Motor neuron (in vitro differentiated cells): ENCODE results near the gene LAMB1. TPM values are rescaled to one million over a fixed set of nuclear protein-coding genes. Genes with fewer than 3 reads are reported as not detected.

Source experiments
- ATAC-seq, 8 experiments: fragments of 200-7000 bp; cut with Tn5 transposase; replicated peaks in 6 of 8; 2 replicates each; pipeline ENCODE4 v1.8.0; 2021; ENCODE audit warnings: mild to moderate bottlenecking in 8 of 8, moderate library complexity in 8 of 8
- H3K27ac ChIP-seq, 2 donors: fragments of 250-450 bp; sonication (Bioruptor Pico); 2 replicates each; pipeline ENCODE4 v1.9.0; 2021; ENCODE audit warnings: antibody characterized with exemption in 2 of 2, mild to moderate bottlenecking in 2 of 2, moderate library complexity in 1 of 2
- H3K4me1 ChIP-seq, 2 donors: fragments of 250-450 bp; sonication (Bioruptor Pico); replicated peaks in 1 of 2; 2 replicates each; pipeline ENCODE4 v1.6.1; 2021; ENCODE audit warnings: antibody characterized with exemption in 2 of 2, mild to moderate bottlenecking in 2 of 2, moderate library complexity in 1 of 2
- H3K4me3 ChIP-seq, 5 donors: fragments of 250-450 bp; sonication (Bioruptor Pico); 2 replicates each; pipeline ENCODE4 v1.9.0; 2021; ENCODE audit warnings: antibody characterized with exemption in 5 of 5, mild to moderate bottlenecking in 5 of 5, moderate library complexity in 4 of 5
- WGBS, 10 experiments: fragments of 450-650 bp; shearing (Covaris generic); methylation state at CpG; one replicate each; pipeline ENCODE4 v1.0.0; 2022; 5-methylcytosine and 5-hydroxymethylcytosine counted together
- in situ Hi-C, 9 experiments: fragments of 400-800 bp; cut with MboI; loops; one replicate each; pipeline ENCODE4 v1.15.0; 2021; ENCODE audit warnings: low sequenced_read_pairs in 9 of 9, low pct_unique_long_range_greater_than_20kb in 2 of 9; ENCODE audit not compliant: unreplicated experiment in 9 of 9
- total RNA-seq, 8 experiments: library from RNA; unstranded; fragments of 300-600 nt; gene quantifications; 2 replicates each; pipeline versions ENCODE4 v1.2.3 to v1.2.4, GENCODE V29; 2022

LAMB1 gene
- total RNA-seq, 8 experiments from 2014 or later, result 11.1 to 564 (median 88.7) TPM

GRCh38 chr7:108014747-108015682, 12.1 kb upstream of the LAMB1 start:
- Histone ChIP-seq H3K4me3 (no peak overlapping the region), H3K4me1 (peaks cover 0 to 6% of the 10 kb centered on the region in 2 donors), H3K27ac (no peak overlapping the region)
- 63 to 100% (median 91%) methylated on average over 1 to 6 of the region's 6 CpGs; no CpG with 5 or more reads in 1 of the 10 experiments for WGBS, 10 experiments
- peak in 2 of 8 experiments; percentile 33 to 76 for ATAC-seq
- in situ Hi-C loops, result no loop called here

- no peak for ATAC-seq
- WGBS, 10 experiments, result 10 to 96% (median 67%) methylated on average over 1 to 2 of the region's 2 CpGs; no CpG with 5 or more reads in 4 of the 10 experiments
These were observed 11.3 kb upstream of the LAMB1 start for GRCh38 chr7:108014215-108014614.

GRCh38 chr7:108012499-108013430, 9.8 kb upstream of the LAMB1 start:
- no peak overlapping the region for H3K27ac ChIP-seq
- no peak overlapping the region for H3K4me3 ChIP-seq
- no peak for ATAC-seq
- in situ Hi-C loops, result no loop called here
- 64 to 90% (median 83%) methylated on average over 1 to 8 of the region's 8 CpGs; no CpG with 5 or more reads in 1 of the 10 experiments for WGBS, 10 experiments
- H3K4me1 ChIP-seq, result peaks cover 0 to 4% of the 10 kb centered on the region in 2 donors

More at GRCh38 chr7:108014215-108014614, 11.3 kb upstream of the LAMB1 start:
- Histone ChIP-seq H3K4me1 (peaks cover 0 to 6% of the 10 kb centered on the region in 2 donors), H3K4me3 (no peak overlapping the region), H3K27ac (no peak overlapping the region)
- in situ Hi-C loops, result no loop called here

GRCh38 chr7:108010377-108010776, 7.4 kb upstream of the LAMB1 start:
- in situ Hi-C loops, result no loop called here
- Histone ChIP-seq H3K4me1 (no peaks in the 10 kb centered on the region), H3K4me3 (no peak overlapping the region), H3K27ac (no peak overlapping the region)
- 38 to 88% (median 72%) methylated on average over 1 of the region's 1 CpG; no CpG with 5 or more reads in 6 of the 10 experiments for WGBS, 10 experiments
- no peak for ATAC-seq

GRCh38 chr7:108009873-108010272, 6.9 kb upstream of the LAMB1 start:
- ATAC-seq, result no peak
- WGBS, 10 experiments, result 69 to 100% (median 89%) methylated on average over 1 to 4 of the region's 4 CpGs
- in situ Hi-C loops, result no loop called here
- Histone ChIP-seq H3K4me3 (no peak overlapping the region), H3K4me1 (no peaks in the 10 kb centered on the region), H3K27ac (no peak overlapping the region)

- ATAC-seq, result no peak
- H3K4me3 ChIP-seq, result no peak overlapping the region
- no peak overlapping the region for H3K27ac ChIP-seq
- no peaks in the 10 kb centered on the region for H3K4me1 ChIP-seq
- in situ Hi-C loops, result no loop called here
These were observed 5.9 kb upstream of the LAMB1 start for GRCh38 chr7:108008827-108009226.

GRCh38 chr7:108008240-108008639, 5.3 kb upstream of the LAMB1 start:
- Histone ChIP-seq H3K4me1 (no peaks in the 10 kb centered on the region), H3K27ac (no peak overlapping the region), H3K4me3 (no peak overlapping the region)
- WGBS, 10 experiments, result 61 to 100% (median 78%) methylated on average over 1 to 4 of the region's 4 CpGs
- in situ Hi-C loops, result no loop called here
- ATAC-seq, result no peak

GRCh38 chr7:108007762-108008161, 4.8 kb upstream of the LAMB1 start:
- no peak overlapping the region for H3K4me3 ChIP-seq
- in situ Hi-C loops, result no loop called here
- no peak for ATAC-seq
- no peak overlapping the region for H3K27ac ChIP-seq
- whole genome bisulfite sequencing, 10 experiments, result 0 to 67% (median 38%) methylated on average over 1 to 3 of the region's 3 CpGs; no CpG with 5 or more reads in 1 of the 10 experiments
- no peaks in the 10 kb centered on the region for H3K4me1 ChIP-seq

GRCh38 chr7:108007261-108007660, 4.3 kb upstream of the LAMB1 start:
- H3K27ac ChIP-seq, result no peak overlapping the region
- 39 to 94% (median 75%) methylated on average over 1 to 3 of the region's 3 CpGs for WGBS, 10 experiments
- no peak overlapping the region for H3K4me3 ChIP-seq
- no peak for ATAC-seq
- in situ Hi-C loops, result no loop called here
- no peaks in the 10 kb centered on the region for H3K4me1 ChIP-seq

- H3K27ac ChIP-seq, result no peak overlapping the region
- H3K4me1 ChIP-seq, result no peaks in the 10 kb centered on the region
- no peak for ATAC-seq
- in situ Hi-C loops, result no loop called here
- WGBS, 10 experiments, result 21 to 100% (median 54%) methylated on average over 1 to 12 of the region's 13 CpGs; no CpG with 5 or more reads in 2 of the 10 experiments
- H3K4me3 ChIP-seq, result no peak overlapping the region
These were observed 1.5 kb upstream of the LAMB1 start for GRCh38 chr7:108004220-108005142.

GRCh38 chr7:108003599-108003935, 606 bp upstream of the LAMB1 start:
- Histone ChIP-seq H3K4me1 (no peaks in the 10 kb centered on the region), H3K27ac (no peak overlapping the region), H3K4me3 (peak overlapping the region; percentile 40 to 53 (median 45))
- no peak for ATAC-seq
- in situ Hi-C loops, result no loop called here
- 32 to 100% (median 58%) methylated on average over 1 to 12 of the region's 15 CpGs; no CpG with 5 or more reads in 1 of the 10 experiments for whole genome bisulfite sequencing, 10 experiments
